SHP77 (cell line): ENCODE results near the gene IQCN.
A peak's percentile ranks its signal among the peaks of the same experiment; 100 is the strongest.

ENCODE experiments used
- DNase-seq, 2 experiments: peaks; one replicate each; lab custom pipeline; 2025; lab: John Stamatoyannopoulos, UW

IQCN gene

DNA sequence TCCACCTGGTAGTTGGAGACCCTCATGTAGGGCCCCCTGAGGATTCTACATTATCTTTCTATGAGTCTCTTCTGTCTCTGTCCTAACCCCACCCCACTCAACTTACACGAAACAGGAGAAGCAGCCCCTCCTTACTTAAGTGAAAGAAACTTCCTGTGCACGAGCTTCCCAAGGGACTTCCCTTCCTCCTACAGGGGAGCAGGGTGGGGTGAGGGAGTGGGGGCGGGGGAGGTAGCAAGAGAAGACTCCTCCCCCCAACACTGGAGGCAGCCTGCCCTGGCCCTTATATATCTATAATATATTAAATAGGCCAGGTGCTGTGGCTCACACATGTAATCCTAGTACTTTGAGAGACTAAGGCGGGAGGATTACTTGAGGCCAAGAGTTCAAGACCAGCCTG is 42.5 kb downstream of the IQCN start:
- DNase-seq = no peak

GRCh38 chr19:18230941-18231734 is 43.1 kb downstream of the IQCN start:
- DNase-seq = no peak

- no peak for DNase-seq
Measured at GRCh38 chr19:18229915-18230314, 44.3 kb downstream of the IQCN start.

- DNase-seq = no peak
Measured at GRCh38 chr19:18229474-18229873, 44.8 kb downstream of the IQCN start.

- no peak for DNase-seq
Measured at GRCh38 chr19:18227781-18228271, 46.4 kb downstream of the IQCN start.

DNA sequence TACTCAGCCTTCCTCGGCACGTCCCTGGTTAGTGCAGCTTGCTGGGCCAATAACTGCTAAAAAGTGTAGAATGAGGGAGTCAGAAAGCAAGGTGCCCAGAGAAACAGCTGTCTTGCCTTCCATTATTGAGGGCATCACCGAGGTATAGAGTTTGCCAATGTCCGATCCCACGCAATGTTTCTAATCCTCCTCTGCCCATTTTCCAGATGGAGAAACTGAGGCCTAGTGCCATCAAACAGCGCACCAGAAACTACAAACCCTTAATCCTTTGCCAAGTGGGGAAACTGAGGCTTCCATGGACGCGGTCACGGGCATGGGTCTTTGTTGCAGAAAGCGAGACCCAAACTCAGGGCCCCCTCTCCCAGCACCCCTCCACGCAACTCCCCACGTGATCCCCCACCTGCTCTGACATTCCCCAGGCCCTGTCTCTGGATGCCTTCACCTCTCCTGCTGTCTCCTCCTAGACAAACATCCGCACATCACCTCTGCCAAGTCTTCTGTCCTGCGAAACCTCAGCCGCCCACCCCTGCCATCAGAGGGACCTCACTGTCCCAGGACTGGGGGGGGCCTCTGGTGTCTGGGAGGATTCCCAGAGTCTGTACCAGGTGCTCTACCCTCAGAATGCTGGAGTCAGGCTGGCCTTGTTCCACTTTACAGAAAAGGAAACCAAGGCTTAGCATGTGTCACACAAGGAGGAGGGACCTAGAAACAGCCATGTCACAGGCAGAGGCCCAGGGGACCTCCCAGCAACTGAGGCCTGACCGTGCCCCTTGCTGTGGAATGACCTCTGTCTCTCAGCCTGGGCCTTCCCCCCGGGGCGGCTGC is 47.1 kb downstream of the IQCN start:
- DNase-seq = no peak

DNA sequence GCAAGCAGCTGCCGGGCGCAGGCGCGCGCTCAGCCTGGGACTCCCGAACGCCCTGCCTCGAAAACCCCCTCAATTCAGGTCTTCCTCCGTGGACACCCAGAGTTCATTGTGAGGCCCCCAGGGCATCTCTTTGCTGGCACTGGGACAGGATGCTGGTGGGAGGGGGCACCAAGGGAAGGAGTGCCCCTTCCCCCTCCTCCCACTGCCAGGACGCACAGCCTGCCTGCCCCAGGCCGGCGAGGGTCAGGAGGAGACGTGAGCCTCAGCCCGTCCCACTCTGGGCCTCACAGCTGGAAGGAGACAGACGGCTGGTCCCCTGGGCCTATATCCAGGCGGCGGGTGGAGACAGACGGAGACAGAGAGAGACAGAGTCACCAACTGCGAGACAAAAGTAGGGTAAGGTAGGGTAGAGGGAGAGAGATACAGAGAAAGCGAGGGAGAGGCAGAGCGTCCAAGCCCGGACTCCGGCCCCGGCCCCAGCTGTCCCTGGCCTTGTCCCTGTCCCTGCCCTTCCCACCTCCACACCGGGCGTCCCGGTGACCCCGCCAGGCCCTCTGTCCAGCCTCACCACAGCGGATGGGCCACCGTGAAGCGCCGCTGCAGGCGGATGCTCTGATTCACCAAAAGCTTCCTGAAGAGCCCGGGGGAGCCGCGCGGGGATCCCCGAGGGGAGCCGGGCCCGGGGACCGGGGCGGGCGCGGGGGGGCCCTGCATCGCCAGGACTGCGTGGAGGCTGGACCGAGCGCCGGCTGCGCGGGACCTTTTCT is 48.4 kb downstream of the IQCN start, which contains the start of gene PDE4C:
PDE4C (minus strand) TSS at position 737 of the 767 bp plus-strand sequence; CDS start at position 714, 23 bp downstream.
- DNase-seq = no peak

DNA sequence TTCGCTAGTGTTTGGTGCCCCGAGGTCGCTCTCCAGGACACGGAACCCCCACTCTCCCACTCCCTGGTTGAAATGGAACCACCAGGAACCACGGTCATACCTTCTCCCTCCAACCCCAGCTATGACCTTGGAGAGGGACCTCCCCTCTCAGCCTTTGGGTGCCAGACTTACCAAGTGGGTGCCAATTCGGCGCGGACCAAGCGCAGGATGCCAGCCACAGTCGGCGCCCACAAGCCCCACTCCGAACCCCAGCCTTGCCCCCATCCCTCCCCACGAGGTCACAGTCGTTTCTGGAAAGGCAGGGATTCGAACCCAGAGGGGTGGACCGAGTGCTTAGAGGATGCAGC is 48.9 kb downstream of the IQCN start:
- DNase-seq = no peak

- peak; percentile 94 to 97 for DNase-seq
Measured at GRCh38 chr19:18224525-18225354, 49.5 kb downstream of the IQCN start.

DNA sequence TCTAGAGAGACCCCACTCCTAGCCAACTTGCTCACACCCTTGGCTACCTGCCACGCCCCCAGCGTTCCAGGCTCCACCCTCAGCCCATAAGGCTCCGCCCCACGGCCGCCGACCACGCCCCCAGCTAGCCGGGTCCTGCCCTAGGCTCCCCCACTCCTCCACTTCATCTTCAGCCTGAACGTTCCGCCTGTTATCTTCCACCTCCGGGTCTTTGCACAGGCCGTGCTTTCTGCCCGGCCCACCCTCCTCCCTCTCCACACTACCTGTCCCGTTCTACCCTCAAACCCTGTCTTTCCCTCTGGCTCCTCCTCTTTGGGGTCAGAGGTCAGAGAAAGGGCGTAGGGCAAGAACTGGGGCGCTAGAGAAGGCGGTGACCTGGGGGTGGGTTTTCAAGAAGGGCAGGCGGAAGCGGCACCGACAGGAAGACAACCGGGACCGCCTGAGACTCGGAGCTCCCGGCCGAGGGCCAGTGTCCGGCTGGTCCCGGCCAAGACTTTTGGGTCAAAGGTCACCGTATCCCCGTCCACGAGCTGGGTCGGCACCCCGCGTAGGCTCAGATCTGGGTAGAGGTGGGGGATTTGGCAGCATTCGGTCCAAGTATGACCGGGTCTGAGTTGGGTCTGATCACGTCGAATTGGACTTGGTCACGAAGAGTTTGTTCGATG is 50.3 kb downstream of the IQCN start:
- peak in 1 of 2 experiments; percentile 56 for DNase-seq

- DNase-seq = no peak
Measured at GRCh38 chr19:18221815-18222725, 52.2 kb downstream of the IQCN start.

GRCh38 chr19:18220632-18221275 is 53.5 kb downstream of the IQCN start:
- no peak for DNase-seq

DNA sequence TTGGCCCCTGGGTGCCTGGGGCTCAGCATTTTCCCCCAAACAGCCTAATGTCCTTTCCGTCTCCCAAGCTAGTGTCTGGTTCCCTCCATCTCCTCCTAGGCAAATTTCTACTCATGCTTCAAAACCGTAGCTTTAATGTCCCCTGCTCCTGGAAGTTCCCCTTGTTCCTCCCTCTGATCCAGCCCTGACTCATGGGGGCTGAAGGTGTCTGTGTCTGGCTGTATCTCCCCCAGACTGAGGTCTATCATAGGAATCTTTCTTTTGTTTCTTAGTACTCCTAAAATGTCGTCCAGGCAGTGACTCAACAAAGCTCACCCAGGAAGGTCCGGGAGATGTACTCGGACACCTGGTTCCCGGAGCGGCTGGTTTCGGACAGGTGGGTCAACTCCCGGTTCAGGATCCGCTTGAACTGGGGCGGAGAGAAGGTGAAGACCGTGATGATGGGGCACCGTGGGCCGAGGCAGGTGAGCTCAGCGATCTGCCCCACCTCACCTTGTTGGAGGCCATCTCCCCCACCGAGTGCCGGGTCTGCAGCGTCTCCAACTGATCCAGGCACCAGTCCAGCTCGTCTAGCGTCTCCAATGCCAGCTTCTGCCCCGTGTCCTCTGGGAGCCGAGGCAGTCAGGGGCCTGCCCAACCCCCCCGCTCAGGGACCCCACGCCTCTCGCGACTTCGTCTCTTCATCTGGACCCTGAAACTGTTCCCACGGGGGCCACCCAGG is 54.2 kb downstream of the IQCN start:
- DNase-seq = no peak

DNA sequence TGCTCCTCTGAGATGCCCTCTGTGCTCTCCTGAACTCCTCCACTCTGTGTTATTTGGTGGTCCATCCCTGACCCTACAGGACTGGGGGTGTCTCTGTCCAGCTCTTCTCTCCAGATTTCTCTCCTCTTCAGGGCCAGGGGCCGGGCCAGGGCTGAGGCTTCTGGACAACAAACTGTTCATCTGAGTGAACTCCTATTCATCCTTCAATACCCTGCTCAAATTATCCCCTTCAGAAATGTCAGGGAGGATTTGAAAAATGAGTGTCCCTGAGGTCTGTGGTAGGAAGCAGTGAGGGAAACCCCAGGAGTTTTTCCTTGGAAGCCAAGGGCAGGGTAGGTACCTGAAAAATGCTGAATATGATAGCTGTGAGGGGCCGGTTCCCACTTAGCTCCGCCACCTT is 55.7 kb downstream of the IQCN start:
- DNase-seq = no peak

DNA sequence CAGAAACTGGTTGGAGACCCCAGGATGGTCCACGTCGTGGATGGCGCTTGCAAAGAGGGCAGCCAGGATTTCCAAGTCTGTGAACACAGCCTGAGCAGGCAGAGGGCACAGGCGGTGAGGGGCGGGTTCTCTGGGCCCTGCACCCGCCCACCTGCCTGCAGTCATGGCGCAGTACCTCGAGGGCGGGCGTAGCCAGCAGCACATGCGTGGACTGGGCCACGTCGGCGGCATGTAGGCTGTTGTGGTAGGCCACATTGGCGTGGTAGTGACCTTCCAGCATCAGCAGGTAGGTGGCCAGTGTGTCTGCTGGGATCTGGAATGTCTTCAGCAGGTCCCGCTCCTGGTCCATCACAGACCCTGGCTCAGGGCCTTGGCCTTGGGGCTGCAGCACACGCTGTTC is 56.1 kb downstream of the IQCN start:
- no peak for DNase-seq

DNA sequence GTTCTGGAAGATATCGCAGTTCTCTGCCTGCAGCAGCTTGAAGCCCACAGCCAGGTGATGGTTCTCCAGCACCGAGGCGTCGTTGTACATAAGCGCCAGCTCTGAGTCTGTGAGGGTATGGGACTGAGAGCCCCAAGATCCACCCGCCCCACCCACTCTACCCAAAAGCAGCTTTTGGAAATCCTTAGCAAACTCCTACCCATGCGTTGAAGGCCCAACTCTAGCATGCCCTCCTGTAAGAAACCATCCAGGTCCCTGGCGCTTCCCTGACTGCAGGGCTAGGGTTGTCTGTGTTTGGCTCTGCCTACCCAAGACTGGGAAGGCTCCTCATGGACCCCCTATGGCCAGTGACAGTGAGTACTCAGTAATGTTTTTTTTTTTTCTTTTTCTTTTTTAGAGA is 57.5 kb downstream of the IQCN start:
- no peak for DNase-seq

- DNase-seq = no peak
Measured at GRCh38 chr19:18214779-18215433, 59.3 kb downstream of the IQCN start.

DNA sequence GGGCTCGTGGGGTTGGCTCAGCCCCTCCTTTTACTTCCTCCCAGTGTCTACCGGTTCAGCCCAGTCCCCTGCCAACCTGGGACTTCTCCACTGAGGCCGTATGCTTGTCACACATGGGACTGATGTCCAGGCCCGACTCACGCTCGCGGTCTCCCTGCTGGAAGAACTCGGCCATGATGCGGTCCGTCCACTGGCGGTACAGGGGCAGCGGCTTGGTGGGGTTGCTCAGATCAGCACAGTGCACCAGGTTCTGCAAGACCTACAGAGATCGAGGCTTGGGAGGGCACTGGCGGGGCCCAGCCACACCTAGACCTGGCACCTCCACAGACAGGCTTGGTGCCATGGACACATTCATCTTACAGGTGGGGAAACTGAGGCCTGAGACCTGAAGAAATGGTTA is 62.6 kb downstream of the IQCN start:
- no peak for DNase-seq
